HepG2 (cell line): ENCODE data around the gene TUBB4B.

Source experiments
- BRF2 ChIP-seq: sonication (generic); formaldehyde crosslinking; IDR thresholded peaks from 2 replicates; pipeline ENCODE4 v1.8.1; 2022; ENCODE audit warnings: mild to moderate bottlenecking, missing genetic modification reagents
- CBFB ChIP-seq: sonication (generic); formaldehyde crosslinking; IDR thresholded peaks from 2 replicates; pipeline ENCODE4 v1.4.0; 2020; ENCODE audit warnings: missing genetic modification reagents
- GTF3A ChIP-seq: sonication (generic); formaldehyde crosslinking; conservative IDR thresholded peaks from 2 replicates; pipeline ENCODE4 v1.4.0; 2020; ENCODE audit warnings: mild to moderate bottlenecking, missing genetic modification reagents
- JUND ChIP-seq: sonication (generic); formaldehyde crosslinking; IDR thresholded peaks from 2 replicates; pipeline ENCODE4 v1.8.0; 2022; ENCODE audit warnings: mild to moderate bottlenecking, missing genetic modification reagents
- NCOA5 ChIP-seq: sonication (generic); formaldehyde crosslinking; IDR thresholded peaks from 2 replicates; pipeline ENCODE4 v1.4.0; 2020; ENCODE audit warnings: missing genetic modification reagents
- REST ChIP-seq, 2 experiments: IDR thresholded peaks; 2 replicates each; pipeline ENCODE4 v1.6.1; 2011 to 2012; ENCODE audit warnings: low read length in 2 of 2, borderline replicate concordance in 1 of 2, low read depth in 1 of 2, mild to moderate bottlenecking in 1 of 2, moderate library complexity in 1 of 2
- TF ChIP-seq, protein P1 (sequence below): sonication (generic); formaldehyde crosslinking; IDR thresholded peaks from 2 replicates; pipeline ENCODE4 v1.5.0; 2020; ENCODE audit warnings: mild to moderate bottlenecking, missing genetic modification reagents
- TF ChIP-seq, protein P2 (sequence below): sonication (generic); formaldehyde crosslinking; IDR thresholded peaks from 2 replicates; pipeline ENCODE4 v1.5.0; 2020; ENCODE audit warnings: mild to moderate bottlenecking, missing genetic modification reagents, moderate library complexity

- TF ChIP-seq BRF2 = no peak
- no peak for TF ChIP-seq CBFB
- no peak for TF ChIP-seq REST (IDR thresholded peaks at IDR 0.05; ENCODE audit: borderline replicate concordance in 1 of 2, low read depth in 1 of 2, low read length in 2 of 2)
- TF ChIP-seq, protein P1, sequence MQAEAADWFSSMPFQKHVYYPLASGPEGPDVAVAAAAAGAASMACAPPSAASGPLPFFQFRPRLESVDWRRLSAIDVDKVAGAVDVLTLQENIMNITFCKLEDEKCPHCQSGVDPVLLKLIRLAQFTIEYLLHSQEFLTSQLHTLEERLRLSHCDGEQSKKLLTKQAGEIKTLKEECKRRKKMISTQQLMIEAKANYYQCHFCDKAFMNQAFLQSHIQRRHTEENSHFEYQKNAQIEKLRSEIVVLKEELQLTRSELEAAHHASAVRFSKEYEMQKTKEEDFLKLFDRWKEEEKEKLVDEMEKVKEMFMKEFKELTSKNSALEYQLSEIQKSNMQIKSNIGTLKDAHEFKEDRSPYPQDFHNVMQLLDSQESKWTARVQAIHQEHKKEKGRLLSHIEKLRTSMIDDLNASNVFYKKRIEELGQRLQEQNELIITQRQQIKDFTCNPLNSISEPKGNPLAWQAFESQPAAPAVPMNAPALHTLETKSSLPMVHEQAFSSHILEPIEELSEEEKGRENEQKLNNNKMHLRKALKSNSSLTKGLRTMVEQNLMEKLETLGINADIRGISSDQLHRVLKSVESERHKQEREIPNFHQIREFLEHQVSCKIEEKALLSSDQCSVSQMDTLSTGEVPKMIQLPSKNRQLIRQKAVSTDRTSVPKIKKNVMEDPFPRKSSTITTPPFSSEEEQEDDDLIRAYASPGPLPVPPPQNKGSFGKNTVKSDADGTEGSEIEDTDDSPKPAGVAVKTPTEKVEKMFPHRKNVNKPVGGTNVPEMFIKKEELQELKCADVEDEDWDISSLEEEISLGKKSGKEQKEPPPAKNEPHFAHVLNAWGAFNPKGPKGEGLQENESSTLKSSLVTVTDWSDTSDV (CRISPR knock-in tag) = no peak
- no peak for TF ChIP-seq GTF3A (CRISPR knock-in tag)
- TF ChIP-seq, protein P2, sequence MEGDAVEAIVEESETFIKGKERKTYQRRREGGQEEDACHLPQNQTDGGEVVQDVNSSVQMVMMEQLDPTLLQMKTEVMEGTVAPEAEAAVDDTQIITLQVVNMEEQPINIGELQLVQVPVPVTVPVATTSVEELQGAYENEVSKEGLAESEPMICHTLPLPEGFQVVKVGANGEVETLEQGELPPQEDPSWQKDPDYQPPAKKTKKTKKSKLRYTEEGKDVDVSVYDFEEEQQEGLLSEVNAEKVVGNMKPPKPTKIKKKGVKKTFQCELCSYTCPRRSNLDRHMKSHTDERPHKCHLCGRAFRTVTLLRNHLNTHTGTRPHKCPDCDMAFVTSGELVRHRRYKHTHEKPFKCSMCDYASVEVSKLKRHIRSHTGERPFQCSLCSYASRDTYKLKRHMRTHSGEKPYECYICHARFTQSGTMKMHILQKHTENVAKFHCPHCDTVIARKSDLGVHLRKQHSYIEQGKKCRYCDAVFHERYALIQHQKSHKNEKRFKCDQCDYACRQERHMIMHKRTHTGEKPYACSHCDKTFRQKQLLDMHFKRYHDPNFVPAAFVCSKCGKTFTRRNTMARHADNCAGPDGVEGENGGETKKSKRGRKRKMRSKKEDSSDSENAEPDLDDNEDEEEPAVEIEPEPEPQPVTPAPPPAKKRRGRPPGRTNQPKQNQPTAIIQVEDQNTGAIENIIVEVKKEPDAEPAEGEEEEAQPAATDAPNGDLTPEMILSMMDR (CRISPR knock-in tag) = no peak
- no peak for TF ChIP-seq JUND
- no peak for TF ChIP-seq NCOA5 (CRISPR knock-in tag)
These were observed 23.0 kb downstream of the TUBB4B start for GRCh38 chr9:137264067-137264466.
